ENCODE measurements around the gene CLDN6.

Gene CLDN6

DNA sequence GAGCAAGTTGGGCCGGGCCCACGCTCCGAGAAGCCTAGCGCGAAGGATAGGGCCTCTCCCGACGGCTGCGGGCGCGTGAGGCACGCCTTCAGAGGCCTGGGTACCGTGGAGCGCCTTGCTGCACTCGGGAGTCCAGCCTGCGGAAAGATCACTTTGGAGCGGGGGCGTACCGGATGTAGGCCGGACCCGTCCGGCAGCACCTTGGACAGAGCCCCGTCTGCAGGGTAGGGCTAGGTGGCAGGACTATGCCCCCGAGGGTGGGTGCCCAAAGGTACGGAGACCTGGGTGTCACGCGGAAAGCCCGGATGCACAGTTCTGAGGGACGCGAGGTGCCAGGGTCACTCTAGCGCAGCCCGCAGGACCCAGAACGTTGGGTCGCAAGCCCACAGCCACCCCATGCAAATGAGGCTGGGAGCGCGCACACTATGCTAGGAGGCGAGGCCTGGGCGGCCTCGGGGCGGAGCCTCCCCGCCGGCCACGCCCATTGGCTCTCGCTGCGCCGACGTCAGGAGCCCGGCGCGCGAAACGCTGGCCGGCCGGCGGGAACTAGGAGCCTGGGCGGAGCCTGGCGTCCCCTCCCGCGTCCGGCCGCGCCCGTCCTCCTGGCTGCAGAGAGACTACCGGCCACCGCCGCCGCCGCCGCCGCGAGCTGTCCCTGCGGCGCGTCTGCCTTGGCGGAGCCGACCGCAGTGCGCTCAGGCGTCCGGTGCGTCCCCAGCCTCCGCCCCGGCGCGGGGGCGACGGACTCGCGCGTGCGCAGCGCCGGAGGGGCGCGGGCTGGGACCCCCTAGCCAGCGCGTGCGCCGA, 49.0 kb downstream of the CLDN6 start, which contains the start of gene PAQR4:
Gene PAQR4 (plus strand): TSS at position 611 of the 807 bp plus-strand sequence. CDS start 327 bp downstream, outside the sequence.
- peak; percentile 94 for DNase-seq

DNA sequence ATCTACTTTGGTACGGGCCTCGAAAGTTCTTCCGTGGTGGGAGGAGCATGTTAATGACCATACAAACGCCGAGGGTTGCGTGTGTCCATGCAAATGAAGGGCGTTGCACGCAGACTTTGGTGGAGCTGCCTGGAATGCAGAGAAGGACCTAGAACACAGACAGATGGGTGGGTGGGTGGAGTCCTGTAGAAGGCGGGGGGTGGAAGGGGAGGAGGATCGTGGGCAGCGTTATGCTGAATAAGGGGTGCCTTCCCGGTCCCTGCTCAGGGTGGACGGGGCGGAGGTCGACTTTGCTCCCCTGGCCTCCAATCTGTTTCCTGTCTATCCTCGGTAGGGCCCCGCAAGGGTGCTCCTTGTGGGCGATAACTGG, 49.6 kb downstream of the CLDN6 start:
- no peak for DNase-seq

DNA sequence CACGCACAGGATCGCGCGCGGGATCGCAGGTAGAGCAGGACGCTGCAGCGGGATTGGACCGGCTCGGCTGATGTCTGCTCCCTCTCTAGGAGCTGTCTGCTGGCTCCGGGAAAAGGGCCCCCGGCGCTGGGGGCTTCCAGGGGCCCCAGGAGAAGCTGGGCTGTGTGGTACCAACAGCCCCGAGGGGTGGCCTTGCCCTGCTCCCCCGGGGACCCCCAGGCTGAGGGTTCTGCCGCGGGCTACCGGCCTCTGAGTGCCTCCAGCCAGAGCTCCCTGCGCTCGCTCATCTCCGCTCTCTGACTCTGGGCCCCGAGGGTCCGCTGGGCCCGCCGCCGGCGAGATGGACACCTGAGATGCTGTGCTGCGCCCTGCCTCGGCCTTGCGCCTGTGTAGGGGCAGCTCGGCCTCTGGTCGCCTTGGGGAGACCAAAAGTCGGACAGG, 50.2 kb downstream of the CLDN6 start:
- no peak for DNase-seq

DNA sequence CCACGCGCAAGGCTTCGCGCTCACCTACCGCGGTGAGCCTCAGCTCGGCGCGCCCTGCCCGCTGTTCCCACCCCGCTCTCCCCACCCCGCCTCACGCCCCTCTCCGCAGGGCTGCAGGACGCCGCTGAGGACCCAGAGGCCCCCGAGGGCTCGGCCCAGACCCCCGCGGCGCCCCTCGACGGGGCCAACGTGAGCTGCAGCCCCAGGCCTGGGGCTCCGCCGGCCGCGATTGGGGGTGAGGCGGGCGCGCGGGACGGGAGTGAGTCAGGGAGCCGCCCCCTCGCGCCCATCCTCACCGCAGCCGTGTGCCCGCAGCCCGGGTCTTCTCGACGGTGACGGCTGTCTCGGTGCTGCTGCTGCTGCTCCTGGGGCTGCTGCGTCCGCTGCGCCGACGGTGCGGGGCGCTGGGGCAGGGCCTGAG, 50.8 kb downstream of the CLDN6 start:
- no peak for DNase-seq

DNA sequence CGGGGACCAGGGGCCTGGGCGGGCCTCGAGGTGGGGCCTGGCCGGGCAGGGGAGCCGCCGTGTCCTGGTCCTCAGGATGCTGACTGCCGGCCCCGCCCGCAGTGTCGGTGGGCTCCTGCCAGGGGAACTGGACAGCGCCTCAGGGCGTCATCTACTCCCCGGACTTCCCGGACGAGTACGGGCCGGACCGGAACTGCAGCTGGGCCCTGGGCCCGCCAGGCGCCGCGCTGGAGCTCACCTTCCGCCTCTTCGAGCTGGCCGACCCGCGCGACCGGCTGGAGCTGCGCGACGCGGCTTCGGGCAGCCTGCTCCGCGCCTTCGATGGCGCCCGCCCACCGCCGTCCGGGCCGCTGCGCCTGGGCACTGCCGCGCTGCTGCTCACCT, 51.2 kb downstream of the CLDN6 start:
- no peak for DNase-seq

DNA sequence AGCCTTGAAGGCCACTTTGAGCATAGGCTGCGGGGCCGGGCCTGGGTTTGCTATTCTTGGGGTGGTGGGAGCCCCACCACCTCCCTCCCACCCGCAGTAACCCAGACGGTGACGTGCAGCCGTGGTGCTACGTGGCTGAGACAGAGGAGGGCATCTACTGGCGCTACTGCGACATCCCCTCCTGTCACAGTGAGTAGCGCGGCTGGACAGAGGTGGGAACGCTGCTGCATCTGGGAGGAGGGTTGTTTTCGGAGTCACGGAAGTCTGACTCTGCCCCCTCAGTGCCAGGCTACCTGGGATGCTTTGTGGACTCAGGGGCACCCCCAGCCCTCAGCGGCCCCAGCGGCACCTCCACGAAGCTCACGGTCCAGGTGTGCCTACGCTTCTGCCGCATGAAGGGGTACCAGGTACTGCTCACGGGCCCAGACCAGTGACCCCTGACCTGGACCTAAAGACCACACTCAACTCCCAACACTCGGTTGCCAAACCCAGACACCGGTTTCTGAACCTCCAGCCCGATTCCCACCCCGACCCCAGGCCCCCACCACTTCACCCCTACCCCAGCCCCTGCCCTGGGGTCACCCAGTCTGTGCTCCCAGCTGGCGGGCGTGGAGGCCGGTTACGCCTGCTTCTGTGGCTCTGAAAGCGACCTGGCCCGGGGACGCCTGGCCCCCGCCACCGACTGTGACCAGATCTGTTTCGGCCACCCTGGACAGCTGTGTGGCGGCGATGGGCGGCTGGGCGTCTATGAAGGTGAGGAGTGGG, 51.8 kb downstream of the CLDN6 start:
- no peak for DNase-seq

All from NCI-H146 (cell line).